HG03575 (cell line): ENCODE measurements around the gene ZMIZ1.

ENCODE experiments used
- ATAC-seq: cut with Tn5 transposase; IDR thresholded peaks from one replicate; pipeline ENCODE4 v1.9.1; 2021; ENCODE audit not compliant: unreplicated experiment, insufficient number of reproducible peaks, low FRiP score; ENCODE audit errors: extremely low read depth

Gene ZMIZ1

GRCh38 chr10:79049931-79050895 is 18.6 kb upstream of the ZMIZ1 start:
- no peak for ATAC-seq

DNA sequence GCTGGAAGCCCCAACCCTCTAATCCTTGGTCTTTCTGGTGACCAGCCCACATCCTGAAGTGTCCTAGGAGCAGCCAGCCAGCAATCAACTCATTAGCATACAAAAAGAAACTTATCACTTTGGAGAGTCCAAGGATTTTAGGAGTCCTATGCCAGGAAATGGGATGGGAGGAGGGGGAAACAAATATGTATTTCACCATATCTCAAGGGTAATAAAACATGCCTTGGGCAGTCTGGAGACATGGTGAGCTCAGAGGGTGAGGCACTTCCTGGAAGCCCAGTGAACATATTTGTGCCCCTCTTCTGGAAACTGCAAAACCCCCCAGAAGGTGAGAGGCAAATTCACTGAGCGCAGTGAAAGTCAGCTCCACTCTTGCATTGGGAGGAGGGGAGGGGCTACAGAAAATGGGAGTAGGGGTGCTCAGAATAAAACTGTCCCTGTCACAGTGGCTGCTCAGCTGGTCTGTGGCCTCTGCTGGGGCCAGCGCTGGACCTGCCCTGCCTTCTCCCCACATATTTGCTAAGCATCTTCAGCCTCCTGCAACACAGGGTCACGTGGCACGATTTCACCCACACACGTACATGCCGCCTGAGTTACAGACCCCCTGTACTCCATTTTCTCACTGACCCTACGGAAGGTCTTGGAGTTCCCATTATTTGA is 17.7 kb upstream of the ZMIZ1 start:
- ATAC-seq: no peak

DNA sequence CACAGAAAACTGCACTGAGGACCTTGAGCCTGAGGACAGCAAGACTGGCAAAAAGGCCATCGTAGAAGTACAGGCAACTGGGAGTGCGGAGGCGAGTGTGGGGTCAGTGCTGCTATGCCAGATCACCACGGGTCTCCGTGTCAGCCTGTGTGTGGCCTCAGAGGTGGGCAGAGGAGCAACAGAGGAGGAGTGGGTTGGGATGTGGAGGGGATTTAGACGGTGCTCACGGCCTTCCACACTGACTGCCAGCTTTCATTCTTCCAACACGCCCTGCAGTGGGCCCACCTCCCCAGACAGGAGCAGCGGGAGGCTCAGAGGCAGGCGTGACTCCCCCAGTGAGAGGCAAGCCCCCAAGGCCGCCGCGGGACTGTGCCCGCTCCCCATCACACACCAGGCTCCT is 17.0 kb upstream of the ZMIZ1 start:
- no peak for ATAC-seq

- ATAC-seq: no peak
Observed at GRCh38 chr10:79052291-79053080, 16.3 kb upstream of the ZMIZ1 start.

GRCh38 chr10:79053081-79053434 is 15.7 kb upstream of the ZMIZ1 start:
- no peak for ATAC-seq

DNA sequence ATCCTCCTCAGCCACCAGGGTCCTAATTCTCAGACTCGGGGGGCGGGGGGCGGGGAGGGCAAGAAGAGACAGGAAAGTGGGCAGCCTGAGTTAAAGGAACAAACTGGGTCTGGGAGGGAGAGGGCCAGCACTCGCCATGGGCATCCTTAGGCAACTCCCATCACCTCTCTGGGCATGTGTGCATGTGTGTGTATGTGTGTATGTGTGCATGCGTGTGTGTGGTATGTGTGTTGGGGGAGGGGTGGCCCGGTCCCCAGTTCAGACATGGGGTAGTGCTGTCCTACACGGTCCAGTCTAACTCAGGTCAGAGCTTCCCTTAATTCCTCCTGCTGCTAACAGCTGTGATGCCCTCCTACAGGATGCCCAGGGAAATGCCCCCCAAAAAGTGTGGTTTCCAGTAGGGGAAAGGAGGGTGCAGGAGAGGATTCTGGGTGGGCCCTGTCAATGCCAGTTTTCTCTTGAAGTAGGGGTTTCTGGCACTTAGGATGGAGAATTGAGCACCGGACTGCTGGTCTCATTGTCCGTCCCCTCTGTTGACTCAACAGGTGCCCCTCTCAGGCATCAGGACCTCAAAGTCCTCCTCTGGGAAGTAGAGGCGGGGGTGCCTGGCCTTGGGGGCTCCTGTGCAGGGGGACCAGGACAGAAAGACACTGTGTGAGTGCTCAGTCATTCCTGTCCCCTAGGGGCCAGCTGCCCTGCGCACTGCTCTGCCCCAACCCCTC is 15.1 kb upstream of the ZMIZ1 start:
- ATAC-seq: no peak

GRCh38 chr10:79054203-79055099 is 14.3 kb upstream of the ZMIZ1 start:
- ATAC-seq: no peak

GRCh38 chr10:79055100-79055782 is 13.5 kb upstream of the ZMIZ1 start:
- ATAC-seq: no peak

- ATAC-seq: no peak
Observed at GRCh38 chr10:79055892-79056291, 12.9 kb upstream of the ZMIZ1 start.

DNA sequence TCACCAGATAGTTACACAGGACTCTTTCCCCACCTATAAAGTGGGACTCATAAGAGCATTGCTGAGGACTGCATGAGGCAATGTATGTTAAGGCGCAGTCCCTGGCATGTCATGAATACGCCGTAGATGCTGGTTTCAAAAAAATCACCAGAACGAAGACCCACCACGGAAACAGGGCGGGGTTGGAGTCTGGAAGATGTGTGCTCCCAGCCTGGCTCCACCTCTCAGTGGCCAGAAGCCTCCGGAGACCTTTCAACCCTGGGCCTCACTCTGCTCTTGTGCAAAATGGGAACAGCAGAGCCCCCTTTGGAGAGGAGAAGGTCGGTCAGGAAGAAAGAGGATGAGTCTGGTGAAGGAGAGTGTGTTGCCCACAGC is 12.4 kb upstream of the ZMIZ1 start:
- no peak for ATAC-seq

DNA sequence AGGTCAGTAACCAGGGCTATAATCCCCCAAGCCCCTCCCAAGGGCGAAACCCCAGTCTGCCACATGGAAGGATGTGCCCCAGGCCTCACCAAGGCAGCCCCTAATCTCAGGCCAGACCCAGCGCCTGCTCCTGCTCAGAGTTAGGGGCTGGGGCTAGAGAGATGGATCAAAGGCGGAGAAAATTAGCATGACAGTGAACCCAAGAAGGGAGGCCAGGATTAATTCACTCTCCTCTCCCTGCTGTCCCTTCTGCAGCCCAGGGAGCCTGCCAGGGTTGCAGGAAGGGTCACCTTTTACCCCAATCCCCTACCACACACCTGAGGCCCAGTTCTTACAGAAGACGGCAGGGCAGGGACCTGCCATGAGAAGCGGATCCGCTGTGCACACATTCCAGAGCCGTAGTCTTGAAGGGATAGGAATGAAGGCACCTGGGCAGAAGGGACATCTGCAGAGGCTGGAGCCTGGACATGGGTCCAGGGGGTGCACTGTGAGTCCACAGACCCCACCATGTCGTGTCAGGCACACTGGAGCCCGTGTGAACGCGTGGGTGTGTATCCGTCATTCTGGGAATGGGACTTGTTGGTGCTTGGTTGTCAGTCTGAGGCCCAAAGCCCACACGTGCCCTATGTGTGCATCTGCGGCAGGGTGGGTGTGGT is 11.9 kb upstream of the ZMIZ1 start:
- ATAC-seq: no peak

DNA sequence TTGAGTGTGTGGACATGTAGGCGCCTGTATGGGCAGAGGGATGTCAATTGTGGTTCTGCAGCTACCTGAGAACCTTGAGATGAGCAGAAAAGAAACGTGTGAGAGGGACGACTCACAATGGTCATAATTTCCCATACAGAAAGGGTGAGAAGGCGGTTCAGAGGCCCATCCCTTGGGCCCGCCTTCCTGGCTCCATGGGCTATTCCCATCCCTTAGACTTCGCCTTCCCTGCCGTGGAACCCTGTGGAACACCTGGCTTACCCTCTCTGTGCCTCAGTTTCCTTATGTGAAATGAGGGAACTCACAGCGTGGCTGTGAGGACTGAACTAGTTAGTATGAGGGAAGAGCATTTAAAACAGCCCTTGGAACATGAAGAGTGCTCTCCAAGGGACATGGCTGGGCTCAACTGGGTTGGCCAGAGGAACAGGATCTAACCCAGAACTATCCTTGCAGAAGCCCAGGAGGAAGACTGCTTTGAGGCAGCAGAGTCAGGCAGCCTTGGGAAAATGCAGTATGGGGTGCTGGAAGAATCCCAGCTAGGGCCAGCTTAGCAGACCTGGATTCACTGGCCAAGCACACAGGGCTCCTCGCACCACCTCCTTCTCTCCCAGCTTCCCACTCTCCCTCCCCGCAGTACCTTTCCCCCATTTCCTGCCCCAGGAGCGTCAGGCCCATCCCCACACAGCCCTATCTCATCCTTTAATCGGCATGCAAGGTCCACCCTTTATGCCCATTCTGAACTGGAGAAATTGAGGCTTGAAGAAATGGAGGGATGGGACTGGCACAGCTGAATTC is 11.1 kb upstream of the ZMIZ1 start:
- ATAC-seq: no peak

DNA sequence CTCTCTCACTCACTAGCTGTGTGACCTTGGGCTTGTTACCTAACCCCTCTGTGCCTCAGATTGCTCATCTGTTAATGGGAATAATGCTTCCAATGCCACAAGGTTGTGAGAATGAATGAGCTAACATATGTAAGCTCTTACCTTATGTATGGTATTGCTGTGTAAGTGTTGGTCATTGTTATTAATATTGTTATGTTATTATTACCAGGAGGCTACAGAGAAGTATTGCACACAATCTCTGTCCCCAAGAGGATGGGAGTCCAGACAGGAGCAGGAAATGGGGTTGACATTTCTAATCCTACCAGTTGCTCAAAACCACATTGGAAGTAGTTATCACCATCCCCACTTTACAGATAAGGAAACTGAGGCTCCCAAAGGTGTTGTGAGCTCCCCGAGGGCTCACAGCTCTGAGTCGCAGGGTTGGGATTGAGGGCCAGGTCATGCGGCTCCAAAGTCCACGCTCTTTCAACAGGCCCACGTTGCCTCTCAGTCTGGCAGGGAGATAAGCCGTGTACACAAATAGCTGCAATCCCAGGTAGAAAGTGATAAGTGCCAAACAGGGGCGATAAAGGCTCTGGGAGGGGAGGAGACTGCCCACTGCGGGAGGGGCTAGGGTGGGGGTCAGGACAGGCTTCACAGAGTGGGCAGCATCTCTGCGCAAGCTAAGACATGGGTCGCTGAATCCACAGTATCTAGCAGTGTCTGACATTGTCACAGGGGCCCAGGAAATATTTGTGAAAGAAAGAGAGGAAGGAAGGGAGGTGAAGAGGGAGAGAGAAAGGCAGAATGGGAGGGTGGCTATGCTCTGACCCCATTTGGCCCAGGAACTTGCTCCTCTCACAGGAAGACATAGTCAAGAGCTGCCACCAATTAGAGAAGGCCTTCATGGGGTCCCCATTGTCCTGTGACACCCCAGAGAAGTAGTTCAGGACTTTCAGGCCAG is 9.6 kb upstream of the ZMIZ1 start:
- no peak for ATAC-seq

DNA sequence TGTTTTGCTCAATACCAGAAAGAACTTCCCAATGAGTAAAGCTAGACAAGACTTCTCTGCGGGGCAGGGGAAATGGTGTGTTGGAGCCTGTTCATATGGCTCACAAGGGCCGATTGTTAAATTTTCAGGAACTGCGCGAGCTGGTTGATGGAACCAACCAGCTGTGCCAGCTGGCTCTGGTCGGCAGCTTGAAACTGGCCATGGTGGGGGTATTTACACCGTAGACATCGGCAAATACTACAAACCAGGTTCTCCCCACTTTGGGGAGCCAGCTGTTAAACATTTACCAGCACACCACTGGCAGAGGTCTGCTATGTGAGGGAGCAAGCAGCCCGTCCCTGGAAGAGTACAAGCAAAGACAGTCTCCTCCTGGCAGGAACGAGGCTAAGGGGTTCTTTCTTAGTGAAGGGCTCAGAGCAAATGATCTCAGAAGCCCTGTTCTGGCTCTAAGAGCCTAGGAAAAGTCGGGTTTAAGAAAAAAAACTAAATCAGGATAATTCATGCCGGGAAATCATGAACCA is 8.8 kb upstream of the ZMIZ1 start:
- no peak for ATAC-seq

GRCh38 chr10:79060641-79061255 is 8.0 kb upstream of the ZMIZ1 start:
- ATAC-seq: no peak
